A673 (cell line): Measurements from ENCODE around the gene APOL6. TPM values are rescaled to one million over a fixed set of nuclear protein-coding genes. Genes with fewer than 3 reads are reported as not detected.

Source experiments
- BruUV-seq: library from RNA; stranded (reverse); fragments of 400-500 nt; replicated peaks from 2 replicates; lab custom pipeline; 2021; lab: Mats Ljungman, UMichigan
- CTCF ChIA-PET: fragments of 300-600 bp; sonication (Branson Sonifier 250); formaldehyde crosslinking; loops from one replicate; lab custom pipeline; 2022; ENCODE audit warnings: antibody characterized with exemption; lab: Charles Lee
- POLR2A ChIA-PET: fragments of 300-600 bp; sonication (Branson Sonifier 250); formaldehyde crosslinking; loops from one replicate; lab custom pipeline; 2022; ENCODE audit warnings: antibody characterized with exemption; ENCODE audit not compliant: low non-redundant PET; lab: Charles Lee
- DNase-seq: peaks from one replicate; pipeline ENCODE4 v3.0.0-alpha.2; 2015; ENCODE audit warnings: low spot score
- H3K27ac ChIP-seq: fragments of 200-600 bp; sonication (generic); 2 replicates; pipeline ENCODE4 v1.5.1; 2016; ENCODE audit warnings: mixed run types, low read depth, mild to moderate bottlenecking, mixed read lengths, antibody characterized with exemption, low read length; ENCODE audit not compliant: poor library complexity, severe bottlenecking
- H3K27me3 ChIP-seq: fragments of 200-600 bp; sonication (generic); replicated peaks from 2 replicates; pipeline ENCODE4 v1.6.1; 2017; ENCODE audit warnings: mixed run types, low read depth, mild to moderate bottlenecking, mixed read lengths, antibody characterized with exemption, low read length; ENCODE audit not compliant: insufficient read depth, poor library complexity
- H3K36me3 ChIP-seq: fragments of 200-600 bp; sonication (generic); 2 replicates; pipeline ENCODE4 v1.6.1; 2016; ENCODE audit warnings: mixed run types, mild to moderate bottlenecking, mixed read lengths, antibody characterized with exemption, low read length; ENCODE audit not compliant: insufficient read depth, poor library complexity, severe bottlenecking
- H3K4me1 ChIP-seq: fragments of 200-600 bp; sonication (generic); 2 replicates; pipeline ENCODE4 v1.6.1; 2017; ENCODE audit warnings: mixed run types, mild to moderate bottlenecking, mixed read lengths, antibody characterized with exemption, low read length; ENCODE audit not compliant: insufficient read depth, poor library complexity, severe bottlenecking
- H3K4me3 ChIP-seq: fragments of 200-600 bp; sonication (generic); 2 replicates; pipeline ENCODE4 v1.5.1; 2016; ENCODE audit warnings: low read depth, mixed run types, mild to moderate bottlenecking, mixed read lengths, low read length; ENCODE audit not compliant: poor library complexity, severe bottlenecking
- H3K9me3 ChIP-seq: fragments of 200-600 bp; sonication (generic); 2 replicates; pipeline ENCODE4 v1.6.1; 2016; ENCODE audit warnings: mixed run types, low read depth, mild to moderate bottlenecking, mixed read lengths, antibody characterized with exemption, low read length; ENCODE audit not compliant: poor library complexity, severe bottlenecking
- CTCF ChIP-seq: fragments of 300-800, 200-600 bp; sonication (generic); conservative IDR thresholded peaks from 2 replicates; pipeline ENCODE4 v1.5.1; 2017; ENCODE audit warnings: low read depth, mild to moderate bottlenecking, antibody characterized with exemption, low read length, moderate library complexity, mixed read lengths
- EZH2 ChIP-seq: fragments of 200-600 bp; sonication (generic); IDR thresholded peaks from 2 replicates; pipeline ENCODE4 v1.6.1; 2017; ENCODE audit warnings: borderline replicate concordance, low read depth, mild to moderate bottlenecking, mixed read lengths, antibody characterized with exemption, low read length; ENCODE audit not compliant: poor library complexity, severe bottlenecking
- intact Hi-C: fragments of 100-400 bp; cut with micrococcal nuclease; formaldehyde crosslinking; loops from one replicate; pipeline ENCODE4 v1.10.0; 2022; ENCODE audit not compliant: unreplicated experiment
- total RNA-seq: library from RNA; stranded (reverse); gene quantifications from 2 replicates; pipeline ENCODE4 v1.2.3, GENCODE V29; 2021

APOL6 gene
- total RNA-seq, 1 experiment from 2014 or later = 6.3 TPM

GRCh38 chr22:35684732-35685131 is 36.5 kb downstream of the APOL6 start:
- no TSS peak for BruUV-seq
- H3K27me3 ChIP-seq = no peaks in the 10 kb centered on the region
- intact Hi-C loops = no loop called here
- no peak overlapping the region for H3K4me3 ChIP-seq
- no peak for DNase-seq
- no peak overlapping the region for H3K27ac ChIP-seq
- H3K9me3 ChIP-seq = peaks cover 6% of the 10 kb centered on the region
- H3K4me1 ChIP-seq = peaks cover 6% of the 10 kb centered on the region
- TF ChIP-seq EZH2 (no peak), CTCF (no peak)
- ChIA-PET POLR2A (interaction anchor here (0.6 kb wide), 1 partner anchor 57 kb away, joined by 3 read pairs; no protein-coding TSS in a partner anchor), CTCF (interaction anchor here (0.6 to 1.4 kb wide), 5 partner anchors 37 to 440 kb away, joined by 3 read pairs; partner anchors contain the start of gene APOL6)
- H3K36me3 ChIP-seq = no peaks in the 10 kb centered on the region

DNA sequence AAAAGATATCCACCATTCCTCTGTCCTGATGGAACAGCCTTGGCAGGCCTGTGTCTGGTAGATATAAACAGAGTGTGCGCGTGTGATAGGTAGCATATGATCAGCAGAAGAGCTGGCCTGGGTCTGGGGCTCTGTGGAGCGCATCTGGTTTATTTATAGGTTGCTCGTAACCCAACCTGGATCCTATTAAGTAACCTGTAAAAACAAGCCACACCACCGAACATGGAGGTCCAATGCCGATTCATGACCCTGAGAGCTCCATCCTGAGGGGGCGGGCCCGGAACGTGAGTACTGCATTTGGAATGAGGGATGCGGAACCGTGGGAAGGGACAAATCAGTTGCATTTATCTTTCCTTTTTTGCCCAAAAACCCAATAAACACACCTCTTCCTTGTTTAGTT is 37.5 kb downstream of the APOL6 start:
- intact Hi-C loops = no loop called here
- Histone ChIP-seq H3K4me1 (peaks cover 13% of the 10 kb centered on the region), H3K27ac (no peak overlapping the region), H3K4me3 (no peak overlapping the region), H3K9me3 (peaks cover 6% of the 10 kb centered on the region), H3K27me3 (no peaks in the 10 kb centered on the region), H3K36me3 (no peaks in the 10 kb centered on the region)
- no TSS peak for BruUV-seq
- TF ChIP-seq CTCF = no peak
- no peak for TF ChIP-seq EZH2
- ChIA-PET CTCF (no interaction called here), POLR2A (no interaction called here)
- no peak for DNase-seq

- Histone ChIP-seq H3K27me3 (no peaks in the 10 kb centered on the region), H3K4me1 (peaks cover 19% of the 10 kb centered on the region), H3K36me3 (no peaks in the 10 kb centered on the region), H3K4me3 (no peak overlapping the region), H3K27ac (no peak overlapping the region), H3K9me3 (peaks cover 5% of the 10 kb centered on the region)
- intact Hi-C loops = no loop called here
- BruUV-seq = no TSS peak
- POLR2A ChIA-PET = no interaction called here
- no peak for TF ChIP-seq EZH2
- TF ChIP-seq CTCF = no peak
- no peak for DNase-seq
- CTCF ChIA-PET = no interaction called here
Observed at GRCh38 chr22:35686298-35686697, 38.1 kb downstream of the APOL6 start.
